Ecto neural progenitor cell (in vitro differentiated cells): ENCODE measurements around the gene RBM34.
"Not testable (repeated sequence)": the region's sequence is repeated elsewhere in the genome, so short reads cannot be mapped to it uniquely, and the experiment has no call there.

ENCODE experiments used
- DNase-seq: peaks from one replicate; pipeline ENCODE4 v3.0.0-alpha.2; 2018; ENCODE audit warnings: low spot score

The RBM34 gene

GRCh38 chr1:235112297-235113182 lies 48.5 kb downstream of the RBM34 start:
- peak; percentile 2 for DNase-seq

- no peak for DNase-seq
Observed at GRCh38 chr1:235111107-235111506, 49.9 kb downstream of the RBM34 start.

GRCh38 chr1:235108876-235109275 lies 52.2 kb downstream of the RBM34 start:
- DNase-seq: peak; percentile 37

GRCh38 chr1:235108185-235108593 lies 52.9 kb downstream of the RBM34 start:
- peak; percentile 25 for DNase-seq

GRCh38 chr1:235107368-235108184 lies 53.5 kb downstream of the RBM34 start:
- DNase-seq: peak; percentile 36

GRCh38 chr1:235106457-235106856 lies 54.6 kb downstream of the RBM34 start:
- DNase-seq: peak; percentile 5

- peak; percentile 27 for DNase-seq
Observed at GRCh38 chr1:235105051-235106043, 55.7 kb downstream of the RBM34 start.

GRCh38 chr1:235102993-235103411 lies 58.0 kb downstream of the RBM34 start:
- peak; percentile 19 for DNase-seq

- peak; percentile 18 for DNase-seq
Observed at GRCh38 chr1:235102259-235102582, 58.8 kb downstream of the RBM34 start.

GRCh38 chr1:235101558-235102258 lies 59.3 kb downstream of the RBM34 start:
- peak; percentile 18 for DNase-seq

- DNase-seq: peak; percentile 52
Observed at GRCh38 chr1:235100194-235100772, 60.8 kb downstream of the RBM34 start.

- no peak for DNase-seq
Observed at GRCh38 chr1:235098991-235099390, 62.1 kb downstream of the RBM34 start.

GRCh38 chr1:235098547-235098946 lies 62.5 kb downstream of the RBM34 start:
- no peak for DNase-seq

GRCh38 chr1:235097501-235097900 lies 63.5 kb downstream of the RBM34 start:
- DNase-seq: peak; percentile 26

- no peak for DNase-seq
Observed at GRCh38 chr1:235095938-235096562, 65.0 kb downstream of the RBM34 start.

- peak; percentile 85 for DNase-seq
Observed at GRCh38 chr1:235093696-235094592, 67.1 kb downstream of the RBM34 start.

- DNase-seq: peak; percentile 71
Observed at GRCh38 chr1:235093013-235093695, 67.9 kb downstream of the RBM34 start.

- not testable (repeated sequence) for DNase-seq
Observed at GRCh38 chr1:235092415-235092814, 68.6 kb downstream of the RBM34 start.

- not testable (repeated sequence) for DNase-seq
Observed at GRCh38 chr1:235092045-235092406, 69.0 kb downstream of the RBM34 start.
